GM23248 (cell line): ENCODE data around the gene EPB41L4B. TPM values are rescaled to one million over a fixed set of nuclear protein-coding genes. Genes with fewer than 3 reads are reported as not detected.

Source experiments
- DNase-seq: peaks from one replicate; pipeline ENCODE4 v3.0.0-alpha.2; 2015
- H2AFZ ChIP-seq: fragments of 200-600 bp; sonication (generic); 2 replicates; pipeline ENCODE4 v1.6.1; 2016; ENCODE audit warnings: antibody characterized with exemption
- H3F3A ChIP-seq: fragments of 200-600 bp; sonication (generic); 2 replicates; pipeline ENCODE4 v1.6.1; 2016; ENCODE audit warnings: mild to moderate bottlenecking, antibody characterized with exemption, mixed run types; ENCODE audit not compliant: insufficient read depth
- H3K27ac ChIP-seq: fragments of 200-600 bp; sonication (generic); 2 replicates; pipeline ENCODE4 v1.5.1; 2016; ENCODE audit warnings: mild to moderate bottlenecking
- H3K27me3 ChIP-seq: fragments of 200-600 bp; sonication (generic); replicated peaks from 2 replicates; pipeline ENCODE4 v1.6.1; 2016; ENCODE audit warnings: mild to moderate bottlenecking; ENCODE audit not compliant: insufficient read depth
- H3K36me3 ChIP-seq: fragments of 200-600 bp; sonication (generic); 2 replicates; pipeline ENCODE4 v1.6.1; 2016; ENCODE audit warnings: low read depth, mild to moderate bottlenecking
- H3K4me1 ChIP-seq: fragments of 200-600 bp; sonication (generic); 2 replicates; pipeline ENCODE4 v1.6.1; 2016; ENCODE audit warnings: mild to moderate bottlenecking; ENCODE audit not compliant: insufficient read depth
- H3K4me2 ChIP-seq: fragments of 200-600 bp; sonication (generic); one replicate; pipeline ENCODE4 v1.6.1; 2016; ENCODE audit warnings: mild to moderate bottlenecking; ENCODE audit not compliant: unreplicated experiment
- H3K4me3 ChIP-seq: fragments of 200-600 bp; sonication (generic); 2 replicates; pipeline ENCODE4 v1.5.1; 2016; ENCODE audit warnings: mild to moderate bottlenecking
- H3K79me2 ChIP-seq: fragments of 200-600 bp; sonication (generic); 2 replicates; pipeline ENCODE4 v1.6.1; 2016; ENCODE audit warnings: mild to moderate bottlenecking; ENCODE audit not compliant: insufficient read depth
- H3K9ac ChIP-seq: fragments of 200-600 bp; sonication (generic); 2 replicates; pipeline ENCODE4 v1.6.1; 2016; ENCODE audit warnings: mild to moderate bottlenecking
- H3K9me2 ChIP-seq: fragments of 200-600 bp; sonication (generic); 2 replicates; pipeline ENCODE4 v1.6.1; 2016; ENCODE audit warnings: mixed run types, mild to moderate bottlenecking, moderate library complexity; ENCODE audit not compliant: insufficient read depth
- H3K9me3 ChIP-seq: fragments of 200-600 bp; sonication (generic); one replicate; pipeline ENCODE4 v1.6.1; 2017; ENCODE audit warnings: low read depth
- H4K20me1 ChIP-seq: fragments of 200-600 bp; sonication (generic); 2 replicates; pipeline ENCODE4 v1.6.0; 2016; ENCODE audit not compliant: insufficient read depth
- EZH2 ChIP-seq: fragments of 200-600 bp; sonication (generic); IDR thresholded peaks from 2 replicates; pipeline ENCODE4 v1.6.1; 2018; ENCODE audit warnings: antibody characterized with exemption, mild to moderate bottlenecking; ENCODE audit not compliant: insufficient read depth, poor library complexity, severe bottlenecking
- EZH2phosphoT487 ChIP-seq: fragments of 200-600 bp; sonication (generic); IDR thresholded peaks from 2 replicates; pipeline ENCODE4 v1.6.1; 2018; ENCODE audit warnings: antibody characterized with exemption, moderate library complexity, mild to moderate bottlenecking, low read depth; ENCODE audit not compliant: insufficient read depth
- WGBS, 2 experiments: methylation state at CpG; one replicate each; pipeline ENCODE4 v1.1.6; 2015 to 2017; ENCODE audit warnings: low lambda C conversion rate in 2 of 2, low coverage in 1 of 2; ENCODE audit errors: missing lambda C conversion rate in 2 of 2; 5-methylcytosine and 5-hydroxymethylcytosine counted together
- in situ Hi-C: fragments of 300-500 bp; cut with MboI; formaldehyde crosslinking; loops from 2 replicates; pipeline ENCODE4 v1.15.0; 2020
- polyA plus RNA-seq: library from polyadenylated mRNA; unstranded; fragments of >200 nt; fragmentation: Nextera tagmentation; extraction: Ambion mirVana; gene quantifications from 2 replicates; pipeline ENCODE4 v1.2.1, GENCODE V29; 2016
- total RNA-seq: library from RNA; depleted of rRNA; stranded (reverse); fragments of >200 nt; shearing (Covaris generic); gene quantifications from 2 replicates; pipeline ENCODE4 v1.2.3, GENCODE V29; 2014

Gene EPB41L4B
- total and polyA plus RNA-seq, 2 experiments from 2014 or later: 0.33 to 0.76 TPM

- Histone ChIP-seq H3K4me1 (no peaks in the 10 kb centered on the region), H2AFZ (no peak overlapping the region), H3K27ac (no peak overlapping the region), H3K27me3 (peaks cover 54% of the 10 kb centered on the region), H3F3A (no peaks in the 10 kb centered on the region), H3K9me2 (no peaks in the 10 kb centered on the region), H3K9me3 (no peaks in the 10 kb centered on the region), H3K79me2 (no peaks in the 10 kb centered on the region), H3K4me2 (no peak overlapping the region), H3K9ac (no peak overlapping the region), H3K4me3 (no peak overlapping the region), H3K36me3 (no peaks in the 10 kb centered on the region), H4K20me1 (no peaks in the 10 kb centered on the region)
- WGBS, 2 experiments: 72 to 77% methylated on average over 20 to 21 of the region's 21 CpGs
- in situ Hi-C loops: no loop called here
- DNase-seq: no peak
- TF ChIP-seq EZH2: no peak
- no peak for TF ChIP-seq EZH2phosphoT487
These were observed 34.9 kb upstream of the EPB41L4B start for GRCh38 chr9:109355564-109356297.

GRCh38 chr9:109354190-109354589 lies 33.3 kb upstream of the EPB41L4B start:
- TF ChIP-seq EZH2 (no peak), EZH2phosphoT487 (no peak)
- no peaks in the 10 kb centered on the region for H4K20me1 ChIP-seq
- WGBS, 2 experiments: 27 to 31% methylated on average over 2 of the region's 2 CpGs
- peaks cover 44% of the 10 kb centered on the region for H3K27me3 ChIP-seq
- H3K4me3 ChIP-seq: no peak overlapping the region
- in situ Hi-C loops: no loop called here
- H3K27ac ChIP-seq: no peak overlapping the region
- peaks cover 6% of the 10 kb centered on the region for H3K4me1 ChIP-seq
- no peaks in the 10 kb centered on the region for H3K36me3 ChIP-seq
- no peak overlapping the region for H2AFZ ChIP-seq
- H3K9ac ChIP-seq: no peak overlapping the region
- peaks cover 11% of the 10 kb centered on the region for H3F3A ChIP-seq
- H3K79me2 ChIP-seq: no peaks in the 10 kb centered on the region
- no peaks in the 10 kb centered on the region for H3K9me3 ChIP-seq
- no peak overlapping the region for H3K4me2 ChIP-seq
- H3K9me2 ChIP-seq: no peaks in the 10 kb centered on the region
- DNase-seq: no peak

GRCh38 chr9:109351032-109351431 lies 30.2 kb upstream of the EPB41L4B start:
- Histone ChIP-seq H3K27ac (no peak overlapping the region), H3K9me3 (no peaks in the 10 kb centered on the region), H3K27me3 (peaks cover 53% of the 10 kb centered on the region), H3F3A (peaks cover 20% of the 10 kb centered on the region), H3K36me3 (no peaks in the 10 kb centered on the region), H3K4me3 (no peak overlapping the region), H3K9me2 (no peaks in the 10 kb centered on the region), H4K20me1 (no peaks in the 10 kb centered on the region), H3K4me1 (peaks cover 14% of the 10 kb centered on the region), H2AFZ (no peak overlapping the region), H3K79me2 (no peaks in the 10 kb centered on the region), H3K4me2 (no peak overlapping the region), H3K9ac (no peak overlapping the region)
- no peak for DNase-seq
- in situ Hi-C loops: no loop called here
- TF ChIP-seq EZH2 (no peak), EZH2phosphoT487 (no peak)
- WGBS, 2 experiments: 67 to 71% methylated on average over 5 of the region's 5 CpGs

- H3K9ac ChIP-seq: no peak overlapping the region
- in situ Hi-C loops: no loop called here
- H2AFZ ChIP-seq: no peak overlapping the region
- no peaks in the 10 kb centered on the region for H3K79me2 ChIP-seq
- H3K27ac ChIP-seq: no peak overlapping the region
- no peak for TF ChIP-seq EZH2
- TF ChIP-seq EZH2phosphoT487: peak; percentile 86
- H4K20me1 ChIP-seq: no peaks in the 10 kb centered on the region
- peak; percentile 97 for DNase-seq
- peaks cover 20% of the 10 kb centered on the region for H3F3A ChIP-seq
- H3K36me3 ChIP-seq: no peaks in the 10 kb centered on the region
- H3K4me3 ChIP-seq: no peak overlapping the region
- no peak overlapping the region for H3K4me2 ChIP-seq
- H3K9me3 ChIP-seq: no peaks in the 10 kb centered on the region
- no peaks in the 10 kb centered on the region for H3K9me2 ChIP-seq
- H3K4me1 ChIP-seq: peaks cover 14% of the 10 kb centered on the region
- H3K27me3 ChIP-seq: peaks cover 43% of the 10 kb centered on the region
These were observed 28.6 kb upstream of the EPB41L4B start for GRCh38 chr9:109349421-109349846.
